ENCODE data around the gene NUCKS1. TPM values are rescaled to one million over a fixed set of nuclear protein-coding genes. Genes with fewer than 3 reads are reported as not detected.

NUCKS1 gene
- total RNA-seq, 4 donors from 2014 or later, result 32.4 to 73.4 (median 60.9) TPM

DNA sequence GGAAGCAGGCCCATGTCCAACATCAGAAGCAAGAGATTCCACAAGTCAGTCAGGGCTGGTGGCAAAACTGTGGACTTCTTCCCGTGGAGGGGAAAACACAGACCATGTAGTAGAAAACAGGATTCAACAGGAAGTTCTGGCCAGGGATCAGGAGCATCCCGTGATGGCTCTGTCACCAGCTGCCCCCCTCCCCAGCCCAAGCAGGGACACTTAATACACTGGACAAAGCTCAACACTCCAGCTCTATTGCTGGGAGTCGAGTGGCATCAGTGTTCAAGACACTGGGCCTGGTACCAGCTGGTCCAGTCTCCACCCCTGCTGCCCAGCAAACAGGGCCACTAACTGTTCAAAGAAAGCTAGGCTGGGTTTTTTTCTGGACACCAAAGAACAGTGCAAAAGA, 73.4 kb downstream of the NUCKS1 start:
- peaks cover 6 to 31% (median 18%) of the 10 kb centered on the region in 3 donors for H3K4me1 ChIP-seq
- WGBS, 2 donors, result 78 to 100% methylated on average over 1 to 3 of the region's 3 CpGs
- intact Hi-C loops (cut with DNase I), result no loop called here
- H3K9me3 ChIP-seq, result no peaks in the 10 kb centered on the region
- TF ChIP-seq POLR2A (IDR thresholded peaks at IDR 0.05), result no peak
- TF ChIP-seq, protein P1, sequence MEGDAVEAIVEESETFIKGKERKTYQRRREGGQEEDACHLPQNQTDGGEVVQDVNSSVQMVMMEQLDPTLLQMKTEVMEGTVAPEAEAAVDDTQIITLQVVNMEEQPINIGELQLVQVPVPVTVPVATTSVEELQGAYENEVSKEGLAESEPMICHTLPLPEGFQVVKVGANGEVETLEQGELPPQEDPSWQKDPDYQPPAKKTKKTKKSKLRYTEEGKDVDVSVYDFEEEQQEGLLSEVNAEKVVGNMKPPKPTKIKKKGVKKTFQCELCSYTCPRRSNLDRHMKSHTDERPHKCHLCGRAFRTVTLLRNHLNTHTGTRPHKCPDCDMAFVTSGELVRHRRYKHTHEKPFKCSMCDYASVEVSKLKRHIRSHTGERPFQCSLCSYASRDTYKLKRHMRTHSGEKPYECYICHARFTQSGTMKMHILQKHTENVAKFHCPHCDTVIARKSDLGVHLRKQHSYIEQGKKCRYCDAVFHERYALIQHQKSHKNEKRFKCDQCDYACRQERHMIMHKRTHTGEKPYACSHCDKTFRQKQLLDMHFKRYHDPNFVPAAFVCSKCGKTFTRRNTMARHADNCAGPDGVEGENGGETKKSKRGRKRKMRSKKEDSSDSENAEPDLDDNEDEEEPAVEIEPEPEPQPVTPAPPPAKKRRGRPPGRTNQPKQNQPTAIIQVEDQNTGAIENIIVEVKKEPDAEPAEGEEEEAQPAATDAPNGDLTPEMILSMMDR (IDR thresholded peaks at IDR 0.05), result no peak
- DNase-seq, result no peak
- no peaks in the 10 kb centered on the region for H3K36me3 ChIP-seq
- H3K27ac ChIP-seq, result no peak overlapping the region
- no peak overlapping the region for H3K4me3 ChIP-seq
- no peaks in the 10 kb centered on the region for H3K27me3 ChIP-seq

DNA sequence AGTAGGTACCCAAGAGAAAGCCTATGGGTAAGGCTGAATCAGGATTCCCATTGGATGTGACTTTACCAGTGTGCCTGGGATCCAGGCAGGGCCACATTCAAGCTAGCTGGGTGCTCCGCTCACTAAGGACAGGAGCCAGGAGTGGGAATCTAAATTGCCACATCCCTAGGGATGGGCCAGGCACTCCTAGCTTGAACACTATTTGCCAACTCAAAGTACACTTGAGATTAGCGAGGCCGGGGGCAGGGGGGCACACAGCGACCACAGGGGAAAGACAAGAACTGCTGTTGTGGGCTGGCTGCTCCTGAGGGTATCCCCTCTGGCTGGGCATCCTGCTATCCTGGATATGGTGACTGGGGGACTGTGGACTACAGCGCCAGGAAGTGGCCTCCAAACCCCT, 74.0 kb downstream of the NUCKS1 start:
- H3K27me3 ChIP-seq, result no peaks in the 10 kb centered on the region
- no peaks in the 10 kb centered on the region for H3K9me3 ChIP-seq
- intact Hi-C loops (cut with DNase I), result no loop called here
- H3K27ac ChIP-seq, result no peak overlapping the region
- H3K4me3 ChIP-seq, result no peak overlapping the region
- H3K4me1 ChIP-seq, result peaks cover 6 to 25% (median 18%) of the 10 kb centered on the region in 3 donors
- no peaks in the 10 kb centered on the region for H3K36me3 ChIP-seq
- WGBS, 2 donors, result 97% methylated on average over 5 of the region's 5 CpGs; no CpG with 5 or more reads in 1 of the 2 donors
- TF ChIP-seq, protein P1 (IDR thresholded peaks at IDR 0.05), result no peak
- no peak for TF ChIP-seq POLR2A (IDR thresholded peaks at IDR 0.05)
- no peak for DNase-seq

DNA sequence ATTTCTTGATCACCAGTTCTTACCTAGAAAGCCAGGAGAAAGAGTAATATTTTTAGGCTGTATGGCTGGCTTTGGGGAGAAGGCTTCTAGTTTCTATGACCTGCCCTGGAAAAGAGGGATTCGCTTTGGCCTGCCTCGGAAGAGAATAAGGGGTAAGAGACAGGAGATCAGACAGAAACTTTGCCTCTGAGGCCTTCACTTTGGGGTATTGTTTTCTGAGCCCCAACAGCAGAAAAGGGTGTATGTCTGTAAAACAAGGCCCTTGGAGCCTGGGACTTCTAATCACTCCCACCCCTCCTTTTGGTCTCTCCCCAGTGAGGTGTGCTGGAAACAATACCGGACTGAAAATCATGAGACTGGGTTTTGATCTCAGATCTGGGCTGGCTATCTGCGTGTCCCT, 74.7 kb downstream of the NUCKS1 start:
- H3K36me3 ChIP-seq, result no peaks in the 10 kb centered on the region
- H3K4me1 ChIP-seq, result peaks cover 6 to 17% (median 10%) of the 10 kb centered on the region in 3 donors
- H3K27ac ChIP-seq, result no peak overlapping the region
- no peak for TF ChIP-seq POLR2A (IDR thresholded peaks at IDR 0.05)
- TF ChIP-seq, protein P1 (IDR thresholded peaks at IDR 0.05), result no peak
- H3K4me3 ChIP-seq, result no peak overlapping the region
- intact Hi-C loops (cut with DNase I), result no loop called here
- no peak for DNase-seq
- no peaks in the 10 kb centered on the region for H3K9me3 ChIP-seq
- WGBS, 2 donors, result 95 to 96% methylated on average over 3 of the region's 4 CpGs
- H3K27me3 ChIP-seq, result peaks cover 0 to 2% (median 0%) of the 10 kb centered on the region in 4 donors

DNA sequence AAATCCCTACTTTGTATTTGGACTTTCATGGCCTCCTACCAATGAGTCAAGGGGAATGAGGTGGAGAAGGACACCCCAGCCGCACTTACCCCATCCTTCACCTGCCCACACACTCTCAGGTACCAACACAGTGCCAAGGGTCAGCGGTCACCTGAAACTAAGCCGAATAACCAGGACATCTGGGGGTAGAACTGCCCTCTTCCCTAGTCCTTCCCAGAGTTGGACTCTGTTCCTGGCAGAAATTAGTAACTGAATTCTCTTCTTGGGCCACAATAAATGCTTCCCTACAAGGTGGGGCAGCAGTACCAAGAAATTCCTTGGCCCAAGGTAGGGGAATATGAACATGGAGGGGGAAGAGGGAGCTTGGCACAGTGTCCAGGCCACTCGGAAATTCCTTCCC, 77.0 kb downstream of the NUCKS1 start:
- H3K9me3 ChIP-seq, result no peaks in the 10 kb centered on the region
- no peak for DNase-seq
- H3K27ac ChIP-seq, result no peak overlapping the region
- TF ChIP-seq, protein P1 (IDR thresholded peaks at IDR 0.05), result no peak
- TF ChIP-seq POLR2A (IDR thresholded peaks at IDR 0.05), result no peak
- WGBS, 2 donors, result 60 to 83% methylated on average over 4 of the region's 4 CpGs
- H3K36me3 ChIP-seq, result no peaks in the 10 kb centered on the region
- H3K27me3 ChIP-seq, result peaks cover 0 to 12% (median 0%) of the 10 kb centered on the region in 4 donors
- H3K4me3 ChIP-seq, result no peak overlapping the region
- peaks cover 4 to 20% (median 10%) of the 10 kb centered on the region in 3 donors for H3K4me1 ChIP-seq
- intact Hi-C loops (cut with DNase I), result no loop called here

DNA sequence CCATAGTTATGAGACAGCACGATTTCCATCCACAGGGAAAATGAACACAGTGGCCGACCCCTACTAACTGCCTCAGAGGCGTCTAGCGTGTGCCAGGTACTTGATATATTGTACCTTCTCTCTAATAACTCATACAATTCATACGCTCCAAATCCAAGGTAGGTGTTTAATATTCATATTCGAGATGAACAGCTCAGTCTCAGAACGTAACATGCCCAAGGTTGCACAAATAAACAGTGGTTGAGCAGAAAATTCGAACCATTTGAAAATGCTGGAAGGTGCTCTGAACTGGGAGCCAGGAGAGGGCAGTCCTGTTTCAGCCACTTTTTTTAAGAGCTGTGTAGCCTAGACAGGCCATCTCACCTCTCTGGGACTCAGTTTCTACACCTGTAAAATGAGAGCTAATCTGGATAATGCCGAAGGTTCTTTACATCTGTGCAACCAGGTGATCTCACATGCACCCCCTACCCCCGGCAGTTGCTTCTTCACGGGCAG, 77.5 kb downstream of the NUCKS1 start:
- Histone ChIP-seq H3K27me3 (peaks cover 0 to 12% (median 0%) of the 10 kb centered on the region in 4 donors), H3K36me3 (no peaks in the 10 kb centered on the region), H3K4me3 (no peak overlapping the region), H3K9me3 (no peaks in the 10 kb centered on the region), H3K27ac (no peak overlapping the region), H3K4me1 (peaks cover 4 to 26% (median 10%) of the 10 kb centered on the region in 3 donors)
- TF ChIP-seq POLR2A (IDR thresholded peaks at IDR 0.05), result no peak
- TF ChIP-seq, protein P1 (IDR thresholded peaks at IDR 0.05), result no peak
- intact Hi-C loops (cut with DNase I), result no loop called here
- no peak for DNase-seq
- 68 to 71% methylated on average over 10 to 11 of the region's 11 CpGs for WGBS, 2 donors

All from esophagus squamous epithelium (tissue), 5 donors.